NT2/D1 (cell line): Measurements from ENCODE around the gene ING5.
"Not testable (repeated sequence)": the region's sequence is repeated elsewhere in the genome, so short reads cannot be mapped to it uniquely, and the experiment has no call there.

Experiments used
- DNase-seq: peaks from one replicate; pipeline ENCODE4 v3.0.0-alpha.2; 2011; ENCODE audit warnings: low read depth, low spot score
- H3K27me3 ChIP-seq: 2 replicates; pipeline ENCODE4 v1.6.0; 2011; ENCODE audit warnings: mild to moderate bottlenecking; ENCODE audit not compliant: insufficient read length, insufficient read depth
- H3K36me3 ChIP-seq: 2 replicates; pipeline ENCODE4 v1.6.1; 2011; ENCODE audit warnings: mild to moderate bottlenecking, low read length, mixed read lengths; ENCODE audit not compliant: insufficient read depth, insufficient read length
- H3K4me1 ChIP-seq: 2 replicates; pipeline ENCODE4 v1.5.1; 2011; ENCODE audit not compliant: insufficient read depth, insufficient read length
- H3K4me3 ChIP-seq: 2 replicates; pipeline ENCODE4 v1.5.1; 2011; ENCODE audit warnings: low read depth; ENCODE audit not compliant: insufficient read length
- H3K9ac ChIP-seq: 2 replicates; pipeline ENCODE4 v1.6.0; 2011; ENCODE audit warnings: low read depth; ENCODE audit not compliant: insufficient read length
- H3K9me3 ChIP-seq: 2 replicates; pipeline ENCODE4 v1.5.1; 2011; ENCODE audit warnings: mild to moderate bottlenecking, low read length; ENCODE audit not compliant: insufficient read depth
- SUZ12 ChIP-seq: IDR thresholded peaks from 2 replicates; pipeline ENCODE4 v1.6.1; 2011; ENCODE audit not compliant: insufficient read length, insufficient read depth; ENCODE audit errors: extremely low read depth
- YY1 ChIP-seq: IDR thresholded peaks from 2 replicates; pipeline ENCODE4 v1.6.1; 2011; ENCODE audit not compliant: insufficient read length, insufficient read depth
- ZNF274 ChIP-seq: IDR thresholded peaks from 2 replicates; pipeline ENCODE4 v1.6.1; 2011; ENCODE audit warnings: mild to moderate bottlenecking, low read depth, low read length

The ING5 gene

DNA sequence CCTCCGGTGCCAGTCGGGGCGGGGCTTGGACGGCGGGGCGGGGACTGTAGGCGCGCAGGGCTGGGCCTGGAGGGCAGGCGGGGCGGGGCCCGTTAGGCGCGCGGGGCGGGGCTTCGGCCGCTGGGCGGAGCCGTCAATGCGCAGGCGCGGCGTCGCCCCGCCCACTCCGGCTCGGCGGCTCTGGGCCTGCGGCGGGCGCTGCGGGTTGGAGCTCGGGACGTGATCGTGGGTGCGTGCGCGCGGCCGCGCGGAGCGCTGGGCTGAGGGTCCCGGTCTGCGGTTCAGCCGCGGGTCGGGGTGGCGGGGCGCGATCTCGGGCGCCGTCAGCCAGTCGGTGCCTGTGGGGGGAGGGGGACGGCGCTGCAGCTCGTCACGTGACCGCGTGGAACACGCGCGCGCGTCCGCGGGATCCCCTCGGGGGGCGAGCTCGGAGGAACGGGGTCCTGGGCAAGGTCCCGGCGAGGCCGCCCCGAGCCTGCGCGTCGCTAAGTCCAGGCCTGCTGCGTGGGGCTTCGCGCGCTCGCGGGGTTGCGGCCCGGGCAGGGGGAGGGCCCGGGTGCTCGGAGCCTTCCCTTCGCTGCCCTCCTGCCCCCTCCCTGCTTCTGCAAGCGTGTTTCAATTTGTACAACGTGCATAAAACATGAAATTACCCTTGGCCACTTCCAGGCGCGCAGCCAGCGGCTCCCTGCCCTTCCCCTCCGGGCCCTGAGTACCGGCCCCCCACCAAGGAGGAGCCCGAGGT lies 32.8 kb downstream of the ING5 start, which contains the start of gene D2HGDH:
Gene D2HGDH (plus strand): TSS at position 164 of the 742 bp plus-strand sequence. CDS start 595 bp downstream, outside the sequence.
- Histone ChIP-seq H3K4me3 (peak within 1 kb of the TSS; percentile 97), H3K36me3 (peaks cover 19% of the 10 kb centered on the region), H3K4me1 (peaks cover 15% of the 10 kb centered on the region), H3K27me3 (peaks cover 9% of the 10 kb centered on the region), H3K9me3 (no peaks in the 10 kb centered on the region), H3K9ac (peak within 1 kb of the TSS; percentile 99)
- TF ChIP-seq YY1: no peak
- no peak for TF ChIP-seq ZNF274
- TF ChIP-seq SUZ12: no peak
- peak; percentile 74 for DNase-seq

DNA sequence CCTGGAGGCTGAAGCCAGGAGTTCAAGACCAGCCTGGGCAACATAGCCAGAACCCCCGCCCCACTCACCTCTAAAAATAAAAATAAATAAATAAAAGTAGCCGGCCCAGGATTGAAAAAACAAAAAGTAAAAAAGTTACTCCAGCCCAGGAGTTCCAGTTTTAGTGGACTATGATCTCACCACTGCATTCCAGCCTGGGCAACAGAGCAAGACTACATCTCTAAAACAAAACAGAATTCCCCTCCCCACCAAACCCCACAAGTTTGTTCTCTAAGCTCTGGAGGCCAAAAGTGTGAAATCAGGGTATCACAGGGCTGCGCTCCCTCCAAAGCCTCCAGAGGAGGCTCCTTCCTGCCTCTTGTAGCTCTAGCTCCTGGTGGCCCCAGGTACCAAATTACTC lies 34.3 kb downstream of the ING5 start:
- Histone ChIP-seq H3K27me3 (peaks cover 9% of the 10 kb centered on the region), H3K9me3 (no peaks in the 10 kb centered on the region), H3K9ac (no peak overlapping the region), H3K4me1 (peaks cover 15% of the 10 kb centered on the region), H3K4me3 (no peak overlapping the region), H3K36me3 (peaks cover 22% of the 10 kb centered on the region)
- DNase-seq: no peak
- TF ChIP-seq YY1 (no peak), ZNF274 (no peak), SUZ12 (no peak)

DNA sequence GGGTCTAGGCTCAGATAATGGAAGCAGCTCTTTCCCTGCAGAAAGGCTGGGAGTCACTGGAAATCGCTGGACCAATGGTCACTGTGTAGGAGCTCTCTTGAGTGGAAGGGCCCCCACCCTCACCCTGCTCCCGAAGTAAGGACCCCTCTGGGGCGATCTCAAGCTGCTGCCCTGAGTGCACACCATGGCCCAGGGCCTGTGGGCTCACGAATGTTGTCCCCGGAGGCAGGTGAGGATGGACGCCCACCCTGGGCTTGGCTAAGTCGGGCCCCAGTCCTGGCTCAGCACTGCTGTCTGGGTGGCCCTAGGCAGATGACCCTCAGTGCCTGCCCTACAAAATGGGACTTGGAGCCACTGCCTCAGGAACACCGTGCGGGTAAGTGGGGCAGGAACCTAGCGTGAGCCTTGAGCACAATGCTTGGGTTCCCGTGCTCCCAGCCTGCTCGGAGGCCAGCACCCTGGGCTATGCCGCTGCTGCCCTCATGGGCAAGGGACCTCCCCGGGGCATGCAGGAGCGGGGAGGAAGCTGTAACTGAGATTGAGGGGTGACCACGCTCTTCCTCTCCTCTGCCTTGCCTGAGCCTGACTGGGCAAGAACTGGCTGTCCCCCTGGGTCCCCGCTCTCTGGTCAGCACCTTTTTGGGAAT lies 36.3 kb downstream of the ING5 start:
- no peak for TF ChIP-seq SUZ12
- Histone ChIP-seq H3K4me3 (no peak overlapping the region), H3K27me3 (peaks cover 9% of the 10 kb centered on the region), H3K36me3 (peaks cover 23% of the 10 kb centered on the region), H3K9me3 (no peaks in the 10 kb centered on the region), H3K4me1 (peaks cover 17% of the 10 kb centered on the region), H3K9ac (no peak overlapping the region)
- no peak for DNase-seq

DNA sequence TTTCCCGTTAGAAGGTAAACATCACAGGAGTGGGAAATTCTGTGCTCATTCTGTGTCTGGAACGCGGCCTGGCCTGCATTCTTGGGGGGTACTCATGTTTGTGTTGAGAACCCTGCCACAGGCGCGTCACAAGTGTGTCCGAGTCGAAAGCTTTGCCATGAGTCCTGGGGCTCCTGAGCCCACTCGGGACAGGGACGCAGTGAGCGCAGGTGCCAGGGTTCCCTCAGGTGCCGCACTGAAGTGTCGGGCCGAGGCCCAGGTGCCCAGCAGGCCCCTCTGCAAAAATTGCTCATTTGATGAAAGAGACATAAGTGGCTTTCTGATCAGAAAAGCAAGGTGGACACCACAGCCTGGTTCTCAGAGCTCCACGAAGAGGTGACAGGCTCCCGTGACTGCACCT lies 37.3 kb downstream of the ING5 start:
- H3K4me1 ChIP-seq: peaks cover 10% of the 10 kb centered on the region
- H3K9ac ChIP-seq: no peak overlapping the region
- no peak for DNase-seq
- H3K36me3 ChIP-seq: peaks cover 32% of the 10 kb centered on the region
- no peak for TF ChIP-seq YY1
- TF ChIP-seq ZNF274: no peak
- TF ChIP-seq SUZ12: no peak
- H3K27me3 ChIP-seq: no peaks in the 10 kb centered on the region
- no peak overlapping the region for H3K4me3 ChIP-seq
- H3K9me3 ChIP-seq: no peaks in the 10 kb centered on the region

DNA sequence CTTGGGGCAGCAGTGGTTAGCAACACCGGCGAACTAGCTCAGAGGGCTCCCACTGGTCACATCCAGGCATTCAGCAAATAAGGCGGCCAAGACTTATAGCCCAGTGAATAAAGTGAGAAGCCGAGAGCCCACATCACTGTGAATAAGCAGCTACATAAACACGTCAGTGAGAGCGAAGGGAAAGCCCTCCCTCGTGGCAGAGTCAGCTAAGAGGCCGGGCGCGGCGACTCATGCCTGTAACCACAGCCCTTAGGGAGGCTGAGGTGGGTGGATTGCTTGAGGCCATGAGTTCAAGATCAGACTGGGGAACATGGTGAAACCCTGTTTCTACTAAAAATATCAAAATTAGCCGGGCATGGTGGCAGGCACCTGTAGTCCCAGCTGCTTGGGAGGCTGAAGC lies 37.8 kb downstream of the ING5 start:
- Histone ChIP-seq H3K36me3 (peaks cover 37% of the 10 kb centered on the region), H3K4me1 (peaks cover 10% of the 10 kb centered on the region), H3K9ac (no peak overlapping the region), H3K27me3 (no peaks in the 10 kb centered on the region), H3K4me3 (no peak overlapping the region), H3K9me3 (no peaks in the 10 kb centered on the region)
- TF ChIP-seq SUZ12 (no peak), YY1 (no peak), ZNF274 (no peak)
- no peak for DNase-seq

DNA sequence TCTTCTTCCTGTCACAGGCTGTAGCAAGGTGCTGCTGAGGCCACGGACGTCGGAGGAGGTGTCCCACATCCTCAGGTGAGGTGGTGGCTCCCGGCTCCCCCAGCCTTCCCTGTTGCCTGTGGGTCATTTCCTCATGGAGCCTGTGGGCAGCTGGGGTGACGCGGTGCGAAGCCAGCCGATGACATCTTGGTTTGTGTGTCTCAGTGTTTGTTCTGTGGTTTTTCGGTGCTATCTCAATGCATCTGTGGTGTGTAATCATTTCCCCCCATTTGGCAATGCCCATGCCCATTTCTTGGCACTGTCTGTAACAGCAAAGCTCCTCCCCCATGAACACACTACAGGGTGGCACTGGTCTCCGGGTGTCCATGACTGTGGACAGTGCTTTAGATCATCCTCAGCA lies 39.2 kb downstream of the ING5 start:
- Histone ChIP-seq H3K27me3 (no peaks in the 10 kb centered on the region), H3K4me3 (no peak overlapping the region), H3K4me1 (peaks cover 10% of the 10 kb centered on the region), H3K36me3 (peaks cover 44% of the 10 kb centered on the region), H3K9ac (no peak overlapping the region), H3K9me3 (no peaks in the 10 kb centered on the region)
- TF ChIP-seq SUZ12 (no peak), YY1 (no peak), ZNF274 (no peak)
- DNase-seq: no peak

DNA sequence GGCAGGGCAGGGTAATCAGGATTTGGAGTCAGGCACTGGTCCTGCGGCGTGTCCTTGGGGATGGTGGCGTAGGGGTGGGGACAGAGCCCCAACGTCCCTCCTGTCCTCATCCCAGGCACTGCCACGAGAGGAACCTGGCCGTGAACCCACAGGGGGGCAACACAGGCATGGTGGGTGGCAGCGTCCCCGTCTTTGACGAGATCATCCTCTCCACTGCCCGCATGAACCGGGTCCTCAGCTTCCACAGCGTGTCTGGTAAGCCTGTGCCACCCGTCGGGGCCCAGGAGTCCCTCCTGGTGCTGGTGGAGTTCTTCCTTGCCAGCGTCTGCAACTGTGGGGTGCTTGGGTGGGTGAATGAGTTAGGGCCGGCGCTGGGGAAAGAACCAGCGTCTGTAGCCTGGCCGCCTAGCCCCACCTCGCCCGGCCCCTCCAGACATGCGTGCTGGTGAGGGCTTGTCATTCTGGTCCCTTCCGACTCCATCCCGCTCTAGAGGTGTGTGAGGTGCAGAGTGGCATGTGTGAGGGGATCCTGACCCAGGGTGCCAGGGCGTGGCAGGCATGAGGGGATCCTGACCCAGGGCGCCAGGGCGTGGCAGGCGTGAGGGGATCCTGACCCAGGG lies 40.6 kb downstream of the ING5 start:
- peaks cover 6% of the 10 kb centered on the region for H3K4me1 ChIP-seq
- TF ChIP-seq ZNF274: no peak
- no peak for TF ChIP-seq SUZ12
- no peak for TF ChIP-seq YY1
- H3K36me3 ChIP-seq: peaks cover 47% of the 10 kb centered on the region
- no peak for DNase-seq
- H3K9ac ChIP-seq: no peak overlapping the region
- H3K4me3 ChIP-seq: no peak overlapping the region
- no peaks in the 10 kb centered on the region for H3K9me3 ChIP-seq
- H3K27me3 ChIP-seq: no peaks in the 10 kb centered on the region

DNA sequence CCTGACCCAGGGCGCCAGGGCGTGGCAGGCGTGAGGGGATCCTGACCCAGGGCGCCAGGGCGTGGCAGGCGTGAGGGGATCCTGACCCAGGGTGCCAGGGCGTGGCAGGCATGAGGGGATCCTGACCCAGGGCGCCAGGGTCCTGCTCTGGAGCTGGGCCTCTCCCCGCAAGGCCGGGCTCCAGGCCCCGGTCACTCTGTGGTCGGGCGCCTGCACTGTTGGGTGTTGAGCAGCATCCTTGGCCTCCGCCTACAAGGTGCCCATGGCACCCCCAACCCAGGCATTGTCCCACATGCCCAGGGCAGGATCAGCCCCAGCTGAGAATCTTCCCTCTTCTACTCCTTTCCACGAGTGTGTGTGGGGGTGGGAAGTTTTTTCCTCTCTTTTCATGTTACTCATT lies 41.2 kb downstream of the ING5 start:
- H3K4me1 ChIP-seq, H3K27me3 ChIP-seq, DNase-seq, H3K9ac ChIP-seq, H3K9me3 ChIP-seq, H3K4me3 ChIP-seq: not testable (repeated sequence)
- peaks cover 44% of the 10 kb centered on the region for H3K36me3 ChIP-seq
